ENCODE results near the gene KCNK2. TPM values are rescaled to one million over a fixed set of nuclear protein-coding genes. Genes with fewer than 3 reads are reported as not detected.

Gene KCNK2
- total and polyA plus RNA-seq, 2 experiments from 2014 or later = 0.07 to 0.24 TPM

DNA sequence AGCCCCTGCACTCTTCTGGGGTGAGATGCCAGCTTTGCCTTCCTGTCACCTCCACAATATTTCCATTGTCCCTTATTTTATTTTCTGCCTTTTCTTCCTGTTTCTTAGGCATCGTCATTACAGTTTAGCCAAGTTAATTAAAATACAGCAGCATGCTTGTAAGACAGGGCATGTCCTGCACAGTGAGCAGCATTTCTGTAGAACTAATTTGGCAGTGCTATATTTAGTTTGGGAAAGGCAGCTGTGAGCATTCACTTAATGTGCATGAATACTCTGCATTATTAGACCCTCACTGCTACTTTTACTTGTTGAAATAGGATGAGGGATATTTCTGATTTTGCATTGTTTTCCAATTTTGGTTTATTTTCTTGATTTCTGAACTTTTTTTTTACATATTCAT is 133.3 kb downstream of the KCNK2 start:
- DNase-seq (ENCODE audit: low spot score) (no peak), ATAC-seq (no peak)
- H3K27me3 Mint-ChIP-seq (ENCODE audit: insufficient read depth, low read depth, poor library complexity) = peaks cover 4% of the 10 kb centered on the region
- no peak overlapping the region for H3K27ac Mint-ChIP-seq
- H3K4me1 ChIP-seq (ENCODE audit: insufficient read depth) = peaks cover 27% of the 10 kb centered on the region
- H3K4me3 ChIP-seq = no peak overlapping the region
- no peaks in the 10 kb centered on the region for H3K9me3 Mint-ChIP-seq
- no peaks in the 10 kb centered on the region for H3K79me2 ChIP-seq (replicated peaks; ENCODE audit: insufficient read depth)
- H3K4me2 ChIP-seq = no peak overlapping the region
- H3K9me2 ChIP-seq (ENCODE audit: insufficient read depth) = 0 out of 2 replicates have a peak, but pooled peaks cover 5% of the 10 kb centered on the region
- peaks cover 16% of the 10 kb centered on the region for H3K4me1 Mint-ChIP-seq
- H3K27me3 ChIP-seq (ENCODE audit: insufficient read depth) = no peaks in the 10 kb centered on the region
- H3K36me3 ChIP-seq (ENCODE audit: insufficient read depth) = no peaks in the 10 kb centered on the region
- TF ChIP-seq CREB1 (CRISPR knock-in tag; IDR thresholded peaks at IDR 0.05; ENCODE audit: low read depth) = no peak
- TF ChIP-seq NANOG (IDR thresholded peaks at IDR 0.05; ENCODE audit: borderline replicate concordance) = no peak
- TF ChIP-seq REST (IDR thresholded peaks at IDR 0.05; ENCODE audit: unreplicated experiment) = no peak
- TF ChIP-seq, protein P1, sequence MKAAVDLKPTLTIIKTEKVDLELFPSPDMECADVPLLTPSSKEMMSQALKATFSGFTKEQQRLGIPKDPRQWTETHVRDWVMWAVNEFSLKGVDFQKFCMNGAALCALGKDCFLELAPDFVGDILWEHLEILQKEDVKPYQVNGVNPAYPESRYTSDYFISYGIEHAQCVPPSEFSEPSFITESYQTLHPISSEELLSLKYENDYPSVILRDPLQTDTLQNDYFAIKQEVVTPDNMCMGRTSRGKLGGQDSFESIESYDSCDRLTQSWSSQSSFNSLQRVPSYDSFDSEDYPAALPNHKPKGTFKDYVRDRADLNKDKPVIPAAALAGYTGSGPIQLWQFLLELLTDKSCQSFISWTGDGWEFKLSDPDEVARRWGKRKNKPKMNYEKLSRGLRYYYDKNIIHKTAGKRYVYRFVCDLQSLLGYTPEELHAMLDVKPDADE (IDR thresholded peaks at IDR 0.05) = no peak
- TF ChIP-seq, protein P2, sequence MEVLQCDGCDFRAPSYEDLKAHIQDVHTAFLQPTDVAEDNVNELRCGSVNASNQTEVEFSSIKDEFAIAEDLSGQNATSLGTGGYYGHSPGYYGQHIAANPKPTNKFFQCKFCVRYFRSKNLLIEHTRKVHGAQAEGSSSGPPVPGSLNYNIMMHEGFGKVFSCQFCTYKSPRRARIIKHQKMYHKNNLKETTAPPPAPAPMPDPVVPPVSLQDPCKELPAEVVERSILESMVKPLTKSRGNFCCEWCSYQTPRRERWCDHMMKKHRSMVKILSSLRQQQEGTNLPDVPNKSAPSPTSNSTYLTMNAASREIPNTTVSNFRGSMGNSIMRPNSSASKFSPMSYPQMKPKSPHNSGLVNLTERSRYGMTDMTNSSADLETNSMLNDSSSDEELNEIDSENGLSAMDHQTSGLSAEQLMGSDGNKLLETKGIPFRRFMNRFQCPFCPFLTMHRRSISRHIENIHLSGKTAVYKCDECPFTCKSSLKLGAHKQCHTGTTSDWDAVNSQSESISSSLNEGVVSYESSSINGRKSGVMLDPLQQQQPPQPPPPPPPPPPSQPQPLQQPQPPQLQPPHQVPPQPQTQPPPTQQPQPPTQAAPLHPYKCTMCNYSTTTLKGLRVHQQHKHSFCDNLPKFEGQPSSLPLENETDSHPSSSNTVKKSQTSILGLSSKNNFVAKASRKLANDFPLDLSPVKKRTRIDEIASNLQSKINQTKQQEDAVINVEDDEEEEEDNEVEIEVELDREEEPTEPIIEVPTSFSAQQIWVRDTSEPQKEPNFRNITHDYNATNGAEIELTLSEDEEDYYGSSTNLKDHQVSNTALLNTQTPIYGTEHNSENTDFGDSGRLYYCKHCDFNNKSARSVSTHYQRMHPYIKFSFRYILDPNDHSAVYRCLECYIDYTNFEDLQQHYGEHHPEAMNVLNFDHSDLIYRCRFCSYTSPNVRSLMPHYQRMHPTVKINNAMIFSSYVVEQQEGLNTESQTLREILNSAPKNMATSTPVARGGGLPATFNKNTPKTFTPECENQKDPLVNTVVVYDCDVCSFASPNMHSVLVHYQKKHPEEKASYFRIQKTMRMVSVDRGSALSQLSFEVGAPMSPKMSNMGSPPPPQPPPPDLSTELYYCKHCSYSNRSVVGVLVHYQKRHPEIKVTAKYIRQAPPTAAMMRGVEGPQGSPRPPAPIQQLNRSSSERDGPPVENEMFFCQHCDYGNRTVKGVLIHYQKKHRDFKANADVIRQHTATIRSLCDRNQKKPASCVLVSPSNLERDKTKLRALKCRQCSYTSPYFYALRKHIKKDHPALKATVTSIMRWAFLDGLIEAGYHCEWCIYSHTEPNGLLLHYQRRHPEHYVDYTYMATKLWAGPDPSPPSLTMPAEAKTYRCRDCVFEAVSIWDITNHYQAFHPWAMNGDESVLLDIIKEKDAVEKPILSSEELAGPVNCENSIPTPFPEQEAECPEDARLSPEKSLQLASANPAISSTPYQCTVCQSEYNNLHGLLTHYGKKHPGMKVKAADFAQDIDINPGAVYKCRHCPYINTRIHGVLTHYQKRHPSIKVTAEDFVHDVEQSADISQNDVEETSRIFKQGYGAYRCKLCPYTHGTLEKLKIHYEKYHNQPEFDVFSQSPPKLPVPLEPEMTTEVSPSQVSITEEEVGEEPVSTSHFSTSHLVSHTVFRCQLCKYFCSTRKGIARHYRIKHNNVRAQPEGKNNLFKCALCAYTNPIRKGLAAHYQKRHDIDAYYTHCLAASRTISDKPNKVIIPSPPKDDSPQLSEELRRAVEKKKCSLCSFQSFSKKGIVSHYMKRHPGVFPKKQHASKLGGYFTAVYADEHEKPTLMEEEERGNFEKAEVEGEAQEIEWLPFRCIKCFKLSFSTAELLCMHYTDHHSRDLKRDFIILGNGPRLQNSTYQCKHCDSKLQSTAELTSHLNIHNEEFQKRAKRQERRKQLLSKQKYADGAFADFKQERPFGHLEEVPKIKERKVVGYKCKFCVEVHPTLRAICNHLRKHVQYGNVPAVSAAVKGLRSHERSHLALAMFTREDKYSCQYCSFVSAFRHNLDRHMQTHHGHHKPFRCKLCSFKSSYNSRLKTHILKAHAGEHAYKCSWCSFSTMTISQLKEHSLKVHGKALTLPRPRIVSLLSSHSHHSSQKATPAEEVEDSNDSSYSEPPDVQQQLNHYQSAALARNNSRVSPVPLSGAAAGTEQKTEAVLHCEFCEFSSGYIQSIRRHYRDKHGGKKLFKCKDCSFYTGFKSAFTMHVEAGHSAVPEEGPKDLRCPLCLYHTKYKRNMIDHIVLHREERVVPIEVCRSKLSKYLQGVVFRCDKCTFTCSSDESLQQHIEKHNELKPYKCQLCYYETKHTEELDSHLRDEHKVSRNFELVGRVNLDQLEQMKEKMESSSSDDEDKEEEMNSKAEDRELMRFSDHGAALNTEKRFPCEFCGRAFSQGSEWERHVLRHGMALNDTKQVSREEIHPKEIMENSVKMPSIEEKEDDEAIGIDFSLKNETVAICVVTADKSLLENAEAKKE (CRISPR knock-in tag; IDR thresholded peaks at IDR 0.05) = no peak
- TF ChIP-seq STAT1 (IDR thresholded peaks at IDR 0.05; ENCODE audit: unreplicated experiment) = no peak
- no peak for TF ChIP-seq CTCF (conservative IDR thresholded peaks at IDR 0.05; ENCODE audit: low read depth in 2 of 2)
- TF ChIP-seq ZNF331 (CRISPR knock-in tag; IDR thresholded peaks at IDR 0.05; ENCODE audit: low read depth) = no peak
- TF ChIP-seq EZH2phosphoT487 (IDR thresholded peaks at IDR 0.05; ENCODE audit: unreplicated experiment) = no peak
- H4K20me1 ChIP-seq (replicated peaks; ENCODE audit: insufficient read depth) = no peaks in the 10 kb centered on the region
- no peaks in the 10 kb centered on the region for H3K36me3 Mint-ChIP-seq (ENCODE audit: low read depth)
- H3F3A ChIP-seq (replicated peaks; ENCODE audit: low read depth) = no peaks in the 10 kb centered on the region
- no peak overlapping the region for H3K27ac ChIP-seq (ENCODE audit: low read depth)
- no peak overlapping the region for H3K4me3 Mint-ChIP-seq
- 0 out of 2 replicates have a peak overlapping the region, but pooled peaks have one; percentile 57 for H2AFZ ChIP-seq

Data from GM23338 (cell line).